Tibial artery (tissue), 4 donors: ENCODE results near the gene CD14.
"Not testable (repeated sequence)": the region's sequence is repeated elsewhere in the genome, so short reads cannot be mapped to it uniquely, and the experiment has no call there.

Experiments
- DNase-seq, 2 donors: peaks; one replicate each; pipeline ENCODE4 v3.0.0-alpha.2; 2019
- H3K27ac ChIP-seq, 2 donors: fragments of 200-600 bp; sonication (generic) in 1 of 2; 1 replicate in 1 of 2; 2 replicates in 1 of 2; pipeline ENCODE4 v1.5.1; 2018 to 2019; ENCODE audit warnings: mild to moderate bottlenecking in 1 of 2
- H3K27me3 ChIP-seq, 2 donors: fragments of 200-600 bp; sonication (generic) in 1 of 2; one replicate each; pipeline versions ENCODE4 v1.5.1 to v1.6.0; 2016 to 2019
- H3K36me3 ChIP-seq, 3 donors: fragments of 200-600 bp; sonication (generic) in 2 of 3; one replicate each; pipeline ENCODE4 v1.5.1; 2016 to 2019; ENCODE audit warnings: mild to moderate bottlenecking in 2 of 3
- H3K4me1 ChIP-seq, 4 donors: fragments of 200-600 bp; sonication (generic) in 2 of 4; 1 replicate in 3 of 4; 2 replicates in 1 of 4; pipeline ENCODE4 v1.5.1; 2016 to 2019
- H3K4me3 ChIP-seq, 2 donors: fragments of 200-600 bp; sonication (generic) in 1 of 2; 1 replicate in 1 of 2; 2 replicates in 1 of 2; pipeline ENCODE4 v1.5.1; 2018 to 2019; ENCODE audit warnings: mild to moderate bottlenecking in 2 of 2
- H3K9me3 ChIP-seq, 3 donors: fragments of 200-600 bp; sonication (generic) in 1 of 3; one replicate each; pipeline ENCODE4 v1.5.1; 2016 to 2019
- intact Hi-C: fragments of 100-400 bp; cut with DNase I; formaldehyde crosslinking; loops from one replicate; pipeline ENCODE4 v1.15.0; 2023; ENCODE audit warnings: low total_unique reads
- TF ChIP-seq, protein P1 (sequence below), 2 experiments: fragments of 200-600 bp in 1 of 2; fragments of 450-650 bp in 1 of 2; IDR thresholded peaks; one replicate each; pipeline ENCODE4 v1.5.1; 2017 to 2019; ENCODE audit warnings: antibody characterized with exemption in 2 of 2, mild to moderate bottlenecking in 1 of 2, moderate library complexity in 1 of 2

Gene CD14

GRCh38 chr5:140608722-140609121 lies 24.3 kb downstream of the CD14 start:
- intact Hi-C loops, result no loop called here
- no peaks in the 10 kb centered on the region for H3K4me1 ChIP-seq
- TF ChIP-seq, protein P1, sequence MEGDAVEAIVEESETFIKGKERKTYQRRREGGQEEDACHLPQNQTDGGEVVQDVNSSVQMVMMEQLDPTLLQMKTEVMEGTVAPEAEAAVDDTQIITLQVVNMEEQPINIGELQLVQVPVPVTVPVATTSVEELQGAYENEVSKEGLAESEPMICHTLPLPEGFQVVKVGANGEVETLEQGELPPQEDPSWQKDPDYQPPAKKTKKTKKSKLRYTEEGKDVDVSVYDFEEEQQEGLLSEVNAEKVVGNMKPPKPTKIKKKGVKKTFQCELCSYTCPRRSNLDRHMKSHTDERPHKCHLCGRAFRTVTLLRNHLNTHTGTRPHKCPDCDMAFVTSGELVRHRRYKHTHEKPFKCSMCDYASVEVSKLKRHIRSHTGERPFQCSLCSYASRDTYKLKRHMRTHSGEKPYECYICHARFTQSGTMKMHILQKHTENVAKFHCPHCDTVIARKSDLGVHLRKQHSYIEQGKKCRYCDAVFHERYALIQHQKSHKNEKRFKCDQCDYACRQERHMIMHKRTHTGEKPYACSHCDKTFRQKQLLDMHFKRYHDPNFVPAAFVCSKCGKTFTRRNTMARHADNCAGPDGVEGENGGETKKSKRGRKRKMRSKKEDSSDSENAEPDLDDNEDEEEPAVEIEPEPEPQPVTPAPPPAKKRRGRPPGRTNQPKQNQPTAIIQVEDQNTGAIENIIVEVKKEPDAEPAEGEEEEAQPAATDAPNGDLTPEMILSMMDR (IDR thresholded peaks at IDR 0.05), result no peak
- H3K9me3 ChIP-seq, result no peaks in the 10 kb centered on the region
- no peak overlapping the region for H3K27ac ChIP-seq
- H3K27me3 ChIP-seq, result no peaks in the 10 kb centered on the region
- H3K4me3 ChIP-seq, result no peak overlapping the region
- no peak for DNase-seq
- H3K36me3 ChIP-seq, result no peaks in the 10 kb centered on the region

DNA sequence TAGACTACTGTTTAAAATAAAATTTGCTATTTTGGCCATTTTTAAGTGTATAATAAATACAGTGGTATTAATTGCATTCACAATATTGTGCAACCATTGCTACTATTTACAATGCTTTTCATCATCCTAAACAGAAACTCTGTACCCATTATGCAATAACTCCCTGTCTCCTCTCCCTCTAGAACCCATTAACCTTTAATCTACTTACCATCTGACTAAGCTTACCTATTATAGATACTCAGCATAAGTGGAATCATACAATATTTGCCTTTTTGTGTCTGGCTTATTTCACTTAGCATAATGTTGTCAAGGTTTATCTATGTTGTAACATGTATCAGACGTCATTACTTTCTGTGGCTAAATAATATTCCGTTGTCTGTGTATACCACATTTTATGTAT lies 25.9 kb downstream of the CD14 start:
- H3K9me3 ChIP-seq, result no peaks in the 10 kb centered on the region
- intact Hi-C loops, result no loop called here
- DNase-seq, result no peak
- no peak overlapping the region for H3K27ac ChIP-seq
- no peaks in the 10 kb centered on the region for H3K36me3 ChIP-seq
- TF ChIP-seq, protein P1 (IDR thresholded peaks at IDR 0.05), result no peak
- no peaks in the 10 kb centered on the region for H3K4me1 ChIP-seq
- H3K27me3 ChIP-seq, result no peaks in the 10 kb centered on the region
- H3K4me3 ChIP-seq, result no peak overlapping the region

DNA sequence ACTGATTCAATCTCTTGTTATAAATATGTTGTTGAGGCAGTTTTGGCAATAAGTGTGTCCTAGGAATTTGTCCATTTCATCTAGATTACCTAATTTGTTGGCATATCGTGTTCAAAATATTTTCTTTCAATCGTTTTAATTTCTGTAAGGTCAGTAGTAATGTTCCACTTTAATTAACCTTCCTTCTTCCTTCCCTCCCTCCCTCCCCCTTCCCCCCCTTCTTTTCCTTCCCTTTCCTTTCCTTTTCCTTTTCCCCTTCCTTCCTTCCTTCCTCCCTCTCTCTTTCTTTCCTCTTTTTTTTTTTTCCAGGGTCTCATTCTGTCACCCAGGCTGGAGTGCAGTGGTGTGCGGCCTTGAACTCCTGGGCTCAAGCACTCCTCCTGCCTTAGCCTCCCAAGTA lies 27.1 kb downstream of the CD14 start:
- Histone ChIP-seq H3K36me3 (no peaks in the 10 kb centered on the region), H3K4me1 (no peaks in the 10 kb centered on the region), H3K4me3 (no peak overlapping the region), H3K9me3 (no peaks in the 10 kb centered on the region), H3K27ac (no peak overlapping the region), H3K27me3 (no peaks in the 10 kb centered on the region)
- TF ChIP-seq, protein P1 (IDR thresholded peaks at IDR 0.05), result no peak
- DNase-seq, result no peak
- intact Hi-C loops, result no loop called here

GRCh38 chr5:140603734-140604133 lies 29.2 kb downstream of the CD14 start:
- H3K36me3 ChIP-seq, result no peaks in the 10 kb centered on the region
- no peak overlapping the region for H3K27ac ChIP-seq
- no peak overlapping the region for H3K4me3 ChIP-seq
- intact Hi-C loops, result no loop called here
- TF ChIP-seq, protein P1 (IDR thresholded peaks at IDR 0.05), result no peak
- H3K9me3 ChIP-seq, result no peaks in the 10 kb centered on the region
- H3K27me3 ChIP-seq, result no peaks in the 10 kb centered on the region
- DNase-seq, result no peak
- no peaks in the 10 kb centered on the region for H3K4me1 ChIP-seq

DNA sequence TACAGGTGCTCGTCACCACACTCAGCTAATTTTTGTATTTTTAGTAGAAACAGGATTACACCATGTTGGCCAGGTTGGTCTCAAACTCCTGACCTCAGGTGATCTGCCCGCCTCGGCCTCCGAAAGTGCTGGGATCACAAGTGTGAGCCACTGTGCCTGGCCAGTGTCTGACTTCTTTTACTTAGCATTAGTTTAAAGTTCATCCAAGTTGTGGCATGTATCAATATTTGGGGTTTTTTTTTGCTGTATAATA lies 29.6 kb downstream of the CD14 start:
- H3K4me1 ChIP-seq, DNase-seq, intact Hi-C loops, H3K27me3 ChIP-seq, H3K4me3 ChIP-seq, H3K36me3 ChIP-seq, H3K27ac ChIP-seq, H3K9me3 ChIP-seq: not testable (repeated sequence)

- H3K36me3 ChIP-seq, result no peaks in the 10 kb centered on the region
- no peak for DNase-seq
- TF ChIP-seq, protein P1 (IDR thresholded peaks at IDR 0.05), result no peak
- no peak overlapping the region for H3K27ac ChIP-seq
- H3K4me1 ChIP-seq, result no peaks in the 10 kb centered on the region
- no peaks in the 10 kb centered on the region for H3K27me3 ChIP-seq
- intact Hi-C loops, result no loop called here
- H3K9me3 ChIP-seq, result no peaks in the 10 kb centered on the region
- no peak overlapping the region for H3K4me3 ChIP-seq
These were observed 30.8 kb downstream of the CD14 start for GRCh38 chr5:140602147-140602546.
